HuH-7.5 (cell line): Measurements from ENCODE around the gene RPL27.
"Not testable (repeated sequence)": the region's sequence is repeated elsewhere in the genome, so short reads cannot be mapped to it uniquely, and the experiment has no call there.

ENCODE experiments used
- DNase-seq: peaks from one replicate; pipeline ENCODE4 v3.0.0; 2011; ENCODE audit warnings: low spot score

Gene RPL27

DNA sequence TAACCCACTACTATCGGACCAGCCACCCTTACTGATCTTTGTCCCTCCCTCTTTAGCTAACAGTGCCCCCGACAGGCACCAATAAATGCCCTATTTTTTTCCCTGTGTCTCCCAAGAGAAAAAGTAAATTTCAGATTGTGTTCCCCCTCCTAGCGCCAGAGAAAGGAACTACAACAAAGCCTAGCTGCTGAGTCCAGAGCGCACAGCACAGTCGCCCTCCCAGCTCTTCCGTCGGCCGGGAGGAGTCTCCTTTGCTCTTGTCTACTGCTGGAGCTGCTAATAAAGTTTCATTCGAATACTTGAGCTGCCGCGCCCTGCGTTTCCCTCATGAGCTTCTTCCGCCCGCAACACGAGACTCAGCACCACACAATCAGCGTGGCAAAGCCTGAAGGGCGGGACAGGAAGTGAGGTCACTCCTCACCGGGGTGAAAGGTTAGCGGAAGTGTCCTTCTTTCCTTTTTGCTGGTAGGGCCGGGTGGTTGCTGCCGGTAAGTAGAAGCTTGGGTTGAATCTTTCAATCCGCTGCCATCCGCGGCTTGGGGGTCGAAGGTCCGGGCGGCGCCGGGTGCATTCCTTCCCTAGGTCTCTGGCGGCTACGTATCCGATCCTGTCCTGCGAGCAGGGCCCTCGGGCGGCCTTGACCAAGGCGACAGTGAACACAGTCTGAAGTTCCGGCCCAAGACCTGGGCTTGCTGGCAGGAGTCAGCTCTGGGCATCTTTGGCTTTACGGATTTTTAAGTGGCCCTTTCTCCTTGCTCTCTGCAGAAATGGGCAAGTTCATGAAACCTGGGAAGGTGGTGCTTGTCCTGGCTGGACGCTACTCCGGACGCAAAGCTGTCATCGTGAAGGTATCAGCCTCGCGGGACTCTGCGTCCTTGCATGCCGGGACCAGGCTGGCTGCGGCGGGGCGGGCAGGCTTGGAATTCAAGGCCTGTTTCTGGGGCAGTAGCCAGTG lies at the start of gene RPL27:
TSS of gene RPL27 (plus strand) at position 436 of the 955 bp plus-strand sequence. CDS start at position 768, 332 bp downstream.
- peak; percentile 75 for DNase-seq

DNA sequence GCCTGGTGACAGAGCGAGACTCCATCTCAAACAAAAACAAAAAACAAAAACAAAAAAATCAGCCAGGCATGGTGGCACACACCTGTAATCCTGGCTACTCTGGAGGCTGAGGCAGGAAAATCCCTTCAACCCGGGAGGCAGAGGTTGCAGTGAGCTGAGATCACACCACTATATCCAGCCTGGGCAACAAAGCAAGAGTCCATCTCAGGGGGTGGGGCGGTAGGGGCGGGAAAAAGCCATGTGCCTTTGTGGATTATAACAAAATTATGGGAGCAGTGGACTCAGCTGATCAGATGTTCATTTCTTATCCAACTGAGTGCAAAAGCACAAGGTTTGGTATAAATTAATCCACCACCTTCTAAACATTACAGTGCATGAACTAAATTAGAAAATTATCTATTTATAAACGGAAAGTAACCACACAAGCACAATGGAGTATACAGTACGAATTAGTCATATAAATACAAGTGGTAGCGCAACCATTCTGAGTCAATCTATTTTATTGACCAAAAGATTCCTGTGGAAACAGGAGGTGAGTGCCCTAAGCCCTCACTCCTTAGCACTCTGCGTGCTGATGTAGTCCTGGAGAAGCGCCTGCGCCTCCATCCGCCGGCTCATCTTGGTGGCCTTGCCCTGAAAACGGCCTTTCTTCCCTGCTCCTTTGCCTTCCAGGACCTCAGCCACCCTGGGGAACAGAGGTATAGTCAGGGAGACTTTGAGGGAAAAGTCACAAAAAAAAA lies 48.0 kb upstream of the RPL27 start:
- DNase-seq = no peak

DNA sequence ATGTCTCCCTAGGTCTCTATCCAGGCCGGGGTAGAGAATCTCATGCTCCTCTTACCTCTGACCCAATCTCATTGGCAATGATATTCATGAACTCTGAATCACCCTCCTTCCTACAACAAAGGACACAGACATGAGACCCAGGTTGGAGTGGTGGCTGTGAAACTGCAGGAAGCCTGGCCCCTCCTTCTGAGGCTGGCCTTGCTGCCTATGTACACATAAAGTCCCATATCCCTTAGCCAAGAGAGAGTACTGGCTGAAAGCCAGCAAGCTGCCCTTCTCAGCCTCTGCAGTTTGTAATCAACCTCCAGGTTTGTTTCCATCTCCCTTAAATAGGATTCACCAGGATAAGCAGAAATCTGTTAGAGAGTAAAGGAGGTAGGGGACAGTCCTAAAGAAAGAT lies 44.5 kb upstream of the RPL27 start:
- no peak for DNase-seq

DNA sequence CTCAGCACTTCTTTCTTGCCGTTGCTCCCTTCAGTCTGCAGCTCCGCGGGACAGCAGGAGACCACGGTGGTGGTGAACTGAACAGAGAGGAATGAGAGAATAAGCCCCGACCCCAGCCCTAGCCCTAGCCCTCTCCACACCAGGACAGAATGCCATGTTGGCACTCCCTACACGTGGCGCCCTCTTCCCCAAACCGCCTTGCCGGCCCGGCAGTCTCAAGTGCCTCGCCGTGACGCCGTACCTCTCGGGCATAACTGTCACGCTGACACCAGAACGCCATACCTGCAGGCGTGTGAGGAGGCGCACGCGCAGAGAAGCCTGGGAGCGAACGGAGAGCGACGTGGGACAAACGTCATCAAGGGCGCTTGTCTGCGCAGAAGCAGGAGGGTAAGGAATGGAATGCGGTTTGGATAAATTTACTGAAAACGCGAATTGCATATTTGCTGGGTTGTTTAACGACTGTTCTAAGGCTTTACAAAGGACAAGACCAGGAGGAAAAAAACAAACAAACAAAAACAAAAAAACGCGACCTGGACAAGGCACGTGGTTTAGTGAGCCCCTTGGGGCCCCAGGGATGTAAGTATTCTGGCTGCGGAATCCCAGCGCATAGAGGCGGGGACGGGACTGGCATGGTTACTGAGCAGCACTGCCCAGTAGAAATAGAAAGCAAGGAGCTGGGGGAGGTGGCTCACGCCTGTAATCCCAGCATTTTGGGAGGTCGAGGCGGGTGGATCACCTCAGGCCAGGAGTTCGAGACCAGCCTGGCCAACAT lies 33.9 kb upstream of the RPL27 start, which contains the start of gene AARSD1:
TSS of gene AARSD1 (minus strand) at position 294 of the 772 bp plus-strand sequence. CDS start at position 280, 14 bp downstream.
- DNase-seq = peak; percentile 75

DNA sequence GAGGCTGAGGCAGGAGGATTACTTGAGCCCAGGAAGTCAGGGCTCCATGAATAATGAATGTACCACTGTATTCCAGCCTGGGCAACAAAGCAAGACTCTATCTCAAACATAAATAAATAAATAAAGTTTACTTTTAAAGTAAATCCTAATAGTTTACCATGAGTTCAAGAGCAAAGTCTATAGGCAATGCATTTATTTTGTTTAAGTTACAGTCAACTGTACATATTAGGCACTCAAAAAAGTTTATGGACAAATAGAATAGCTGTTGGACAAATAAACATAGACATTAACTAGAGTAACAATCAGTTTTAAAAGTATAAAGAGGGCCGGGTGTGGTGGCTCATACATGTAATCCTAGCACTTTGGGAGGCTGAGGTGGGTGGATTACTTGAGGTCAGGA lies 30.3 kb upstream of the RPL27 start:
- no peak for DNase-seq

DNA sequence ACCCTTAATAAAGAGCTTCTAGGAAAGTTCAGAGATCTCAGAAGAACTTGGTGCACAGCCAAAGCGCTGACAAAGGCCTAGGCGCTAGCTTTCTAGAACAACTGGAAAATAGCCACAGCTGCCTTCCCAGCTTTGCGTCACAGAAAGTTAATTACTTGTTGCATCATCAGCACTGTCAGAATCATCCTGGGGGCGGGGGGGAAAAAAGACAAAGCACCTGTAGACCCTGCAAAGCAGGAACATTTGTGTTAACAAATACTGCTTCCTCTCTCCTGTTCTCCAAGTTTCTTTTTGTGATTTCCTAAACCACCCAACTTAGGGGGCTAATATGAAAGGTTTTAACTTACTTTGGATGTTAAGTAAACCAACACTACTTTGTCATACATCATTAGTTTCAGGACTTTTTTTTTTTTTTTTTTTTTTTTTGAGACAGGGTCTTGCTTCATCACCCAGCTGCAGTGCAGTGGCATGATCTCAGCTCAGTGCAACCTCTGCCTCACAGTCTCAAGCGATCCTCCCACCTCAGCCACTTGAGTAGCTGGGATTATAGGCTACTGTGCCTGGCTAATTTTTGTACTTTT lies 29.1 kb upstream of the RPL27 start:
- no peak for DNase-seq

DNA sequence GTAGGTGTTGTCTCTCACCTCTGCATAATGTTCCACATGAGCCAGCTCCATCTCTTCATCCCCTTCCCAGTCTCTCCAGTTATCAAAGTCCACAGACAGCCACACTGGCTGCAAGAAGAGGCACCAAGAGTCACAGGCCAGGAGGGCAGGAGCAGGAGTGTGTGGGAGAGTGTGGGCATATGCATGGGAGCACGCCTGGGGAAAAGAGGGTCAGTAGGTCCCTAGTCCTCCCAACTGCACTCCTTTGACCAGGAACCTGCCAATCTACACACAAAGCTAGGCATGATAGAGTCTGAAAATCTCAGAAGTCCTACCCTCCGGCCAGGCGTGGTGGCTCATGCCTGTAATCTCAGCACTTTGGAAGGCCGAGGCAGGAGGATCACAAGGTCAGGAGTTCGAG lies 26.6 kb upstream of the RPL27 start:
- DNase-seq = no peak

DNA sequence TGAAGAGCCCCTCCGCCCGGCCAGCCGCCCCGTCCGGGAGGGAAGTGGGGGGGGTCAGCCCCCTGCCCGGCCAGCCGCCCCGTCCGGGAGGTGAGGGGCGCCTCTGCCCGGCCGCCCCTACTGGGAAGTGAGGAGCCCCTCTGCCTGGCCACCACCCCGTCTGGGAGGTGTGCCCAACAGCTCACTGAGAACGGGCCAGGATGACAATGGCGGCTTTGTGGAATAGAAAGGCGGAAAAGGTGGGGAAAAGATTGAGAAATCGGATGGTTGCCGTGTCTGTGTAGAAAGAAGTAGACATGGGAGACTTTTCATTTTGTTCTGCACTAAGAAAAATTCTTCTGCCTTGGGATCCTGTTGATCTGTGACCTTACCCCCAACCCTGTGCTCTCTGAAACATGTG lies 24.9 kb upstream of the RPL27 start:
- DNase-seq = not testable (repeated sequence)

DNA sequence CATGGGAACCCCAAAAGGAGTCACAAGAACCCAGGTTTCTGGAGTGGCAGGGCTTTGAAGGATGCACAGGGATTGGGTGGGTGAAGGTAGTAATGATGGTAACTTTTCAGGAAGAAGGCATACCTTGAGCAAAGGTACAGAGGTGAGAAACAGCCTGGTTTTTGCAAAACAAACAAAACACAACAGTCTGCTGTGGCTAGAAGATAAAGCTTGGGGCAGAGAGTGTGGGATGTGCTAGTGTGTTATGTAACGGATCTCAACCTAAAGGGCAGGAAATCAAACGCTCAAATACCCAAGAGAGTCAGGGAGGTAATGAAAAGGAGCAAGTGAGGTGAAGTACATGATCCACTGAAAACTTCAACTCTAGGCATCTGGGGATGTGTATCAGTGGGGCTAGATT lies 23.0 kb upstream of the RPL27 start:
- no peak for DNase-seq

DNA sequence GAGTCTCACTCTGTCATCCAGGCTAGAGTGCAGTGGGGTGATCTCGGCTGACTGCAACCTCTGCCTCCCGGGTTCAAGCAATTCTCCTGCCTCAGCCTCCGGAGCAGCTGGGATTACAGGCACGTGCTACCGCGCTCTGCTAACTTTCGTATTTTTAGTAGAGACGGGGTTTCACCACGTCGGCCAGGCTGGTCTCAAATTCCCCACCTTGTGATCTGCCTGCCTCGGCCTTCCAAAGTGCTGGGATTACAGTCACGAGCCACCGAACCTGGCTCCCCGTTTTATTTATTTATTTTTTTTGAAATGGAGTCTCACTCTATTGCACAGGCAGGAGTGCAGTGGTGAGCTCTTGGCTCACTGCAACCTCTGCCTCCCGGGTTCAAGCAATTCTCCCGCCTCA lies 22.5 kb upstream of the RPL27 start:
- not testable (repeated sequence) for DNase-seq

DNA sequence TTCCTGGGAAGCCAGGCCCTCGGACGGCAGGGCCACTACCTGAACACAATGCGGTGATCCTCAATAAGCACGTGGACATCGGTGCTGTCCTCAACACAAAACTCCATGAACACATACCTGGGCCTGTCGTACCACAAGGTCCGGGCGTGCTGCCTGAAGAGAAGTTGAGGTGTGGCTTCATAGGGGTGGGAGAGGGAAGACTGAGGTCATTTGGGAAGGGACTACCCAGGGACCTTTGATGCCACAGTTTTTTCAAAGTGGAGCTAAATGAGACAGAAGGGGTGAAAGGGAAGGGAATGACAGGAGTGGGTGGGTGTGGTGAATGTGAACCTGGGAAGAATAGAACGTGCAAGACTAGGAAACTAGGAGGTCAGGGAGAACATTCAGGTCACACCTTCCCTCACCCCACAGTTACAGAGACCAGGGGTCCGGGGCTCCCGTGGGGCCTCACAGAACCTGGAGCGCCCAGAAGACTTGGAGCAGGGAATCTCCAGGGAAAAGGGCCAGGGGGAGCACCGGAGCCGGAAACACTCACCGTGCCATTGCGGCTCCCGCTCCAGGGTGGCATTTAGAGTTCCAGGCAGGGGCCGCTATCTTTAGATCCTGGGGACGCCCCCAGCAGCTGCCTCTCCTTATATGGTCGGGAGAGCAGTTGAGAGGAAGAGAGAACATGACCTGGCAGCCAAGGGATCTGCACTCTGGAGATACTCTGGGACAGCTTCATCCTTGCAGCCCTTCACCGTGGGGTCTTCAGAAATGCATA lies 18.5 kb upstream of the RPL27 start, which contains the start of gene PTGES3L:
TSS of gene PTGES3L (minus strand) at position 570 of the 763 bp plus-strand sequence. CDS start at position 543, 27 bp downstream.
- DNase-seq = peak; percentile 65

DNA sequence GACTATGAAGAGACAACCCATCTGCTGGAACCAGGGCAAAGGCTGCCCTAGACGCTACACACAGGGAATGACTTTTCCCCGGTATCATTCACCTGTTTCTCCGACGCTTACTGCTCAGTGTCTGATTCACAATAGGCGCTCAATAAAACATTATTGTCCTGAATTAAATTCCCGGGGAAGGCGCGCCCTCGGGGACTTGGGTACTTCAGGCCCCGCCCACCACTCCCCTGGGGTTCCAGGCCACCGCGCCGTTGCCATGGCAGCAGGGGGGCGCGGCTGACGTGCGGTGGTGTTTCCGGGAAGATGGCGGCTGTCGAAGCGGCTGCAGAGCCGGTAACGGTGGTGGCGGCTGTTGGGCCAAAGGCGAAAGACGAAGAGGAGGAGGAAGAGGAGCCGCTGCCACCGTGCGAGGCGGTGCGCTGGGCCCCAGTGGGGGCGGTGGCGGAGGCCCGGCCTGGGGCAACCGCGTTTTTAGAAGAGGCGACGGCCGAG lies 17.9 kb upstream of the RPL27 start, which contains the start of gene RUNDC1:
TSS of gene RUNDC1 (plus strand) at position 292 of the 492 bp plus-strand sequence. CDS start at position 304, 12 bp downstream.
- DNase-seq = peak; percentile 83

DNA sequence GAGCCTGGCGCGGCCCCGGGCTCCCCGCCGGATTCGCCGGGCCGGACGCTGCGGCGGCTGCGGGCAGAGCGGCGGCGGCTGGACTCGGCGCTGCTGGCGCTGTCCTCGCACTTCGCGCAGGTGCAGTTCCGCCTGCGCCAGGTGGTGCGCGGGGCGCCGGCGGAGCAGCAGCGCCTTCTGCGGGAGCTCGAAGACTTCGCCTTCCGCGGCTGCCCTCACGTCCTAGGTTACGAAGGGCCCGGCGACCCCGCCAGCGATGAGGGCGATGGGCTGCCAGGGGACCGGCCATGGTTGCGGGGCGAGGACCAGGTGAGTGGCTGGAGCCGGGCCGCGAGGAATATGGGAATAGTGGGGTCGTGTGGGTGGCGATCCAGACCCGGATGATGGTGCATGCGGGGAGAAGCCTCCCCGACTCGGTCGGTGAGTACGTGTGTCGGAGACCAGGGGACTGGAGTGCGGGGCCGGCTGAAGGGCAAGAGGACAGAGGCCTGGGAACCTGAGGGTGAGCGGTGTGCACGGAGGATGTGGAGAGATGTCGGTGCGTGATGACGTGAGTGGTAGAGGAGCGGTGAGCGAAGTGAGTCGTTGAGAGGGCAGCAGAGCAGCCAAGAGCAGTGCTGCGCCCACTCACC lies 17.3 kb upstream of the RPL27 start:
- peak; percentile 43 for DNase-seq

DNA sequence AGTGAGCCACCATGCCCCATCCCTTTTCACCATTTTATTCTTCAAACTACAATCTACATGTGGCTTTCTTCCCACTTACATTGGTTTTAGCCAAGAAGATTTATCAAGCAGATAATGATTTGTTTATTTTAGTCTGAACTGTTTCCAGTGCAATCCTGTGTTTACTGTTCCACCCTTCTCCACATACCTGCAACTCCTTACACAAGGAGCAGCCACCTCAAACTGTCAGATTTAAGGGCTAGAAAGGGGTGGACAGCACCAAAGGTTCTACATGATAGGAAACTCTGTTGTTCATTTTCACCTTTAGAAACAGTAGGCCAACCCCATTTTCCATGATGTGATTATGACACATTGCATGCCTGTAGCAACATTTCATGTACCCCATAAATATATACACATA lies 16.0 kb upstream of the RPL27 start:
- no peak for DNase-seq

DNA sequence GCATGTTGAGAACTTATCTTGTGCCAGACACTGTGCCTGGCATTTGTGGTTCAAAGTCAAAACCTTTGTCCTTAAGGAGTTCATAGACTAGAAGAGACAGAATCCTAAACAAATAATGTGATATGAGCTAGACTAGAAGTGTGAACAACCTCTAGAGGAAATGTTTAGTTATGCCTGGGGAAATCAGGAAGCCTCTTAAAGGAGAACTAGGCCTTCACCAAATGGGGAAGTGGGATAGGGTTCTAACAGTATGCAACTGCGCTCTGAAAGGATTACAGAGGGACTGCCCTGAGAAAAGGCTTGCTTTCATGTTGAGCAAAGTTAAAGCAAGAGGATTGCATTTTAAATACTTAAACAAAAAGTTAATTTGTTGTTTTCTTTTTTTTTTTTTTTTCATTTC lies 13.0 kb upstream of the RPL27 start:
- no peak for DNase-seq

DNA sequence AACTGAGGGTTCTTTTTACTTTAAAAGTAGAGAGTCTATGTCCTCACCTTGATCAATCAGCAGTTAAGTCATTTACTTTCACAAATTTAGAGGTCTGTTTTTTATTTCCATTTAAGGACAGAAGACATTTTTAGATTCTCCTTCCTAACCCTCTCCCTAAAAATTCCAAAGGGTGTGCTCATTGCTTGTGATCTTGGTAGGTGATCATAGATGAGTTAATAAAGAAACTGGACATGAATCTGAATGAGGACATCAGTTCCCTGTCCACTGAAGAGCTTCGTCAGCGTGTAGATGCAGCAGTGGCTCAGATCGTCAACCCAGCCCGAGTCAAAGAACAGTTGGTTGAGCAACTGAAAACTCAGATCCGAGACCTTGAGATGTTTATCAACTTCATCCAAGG lies 9.1 kb upstream of the RPL27 start:
- no peak for DNase-seq

DNA sequence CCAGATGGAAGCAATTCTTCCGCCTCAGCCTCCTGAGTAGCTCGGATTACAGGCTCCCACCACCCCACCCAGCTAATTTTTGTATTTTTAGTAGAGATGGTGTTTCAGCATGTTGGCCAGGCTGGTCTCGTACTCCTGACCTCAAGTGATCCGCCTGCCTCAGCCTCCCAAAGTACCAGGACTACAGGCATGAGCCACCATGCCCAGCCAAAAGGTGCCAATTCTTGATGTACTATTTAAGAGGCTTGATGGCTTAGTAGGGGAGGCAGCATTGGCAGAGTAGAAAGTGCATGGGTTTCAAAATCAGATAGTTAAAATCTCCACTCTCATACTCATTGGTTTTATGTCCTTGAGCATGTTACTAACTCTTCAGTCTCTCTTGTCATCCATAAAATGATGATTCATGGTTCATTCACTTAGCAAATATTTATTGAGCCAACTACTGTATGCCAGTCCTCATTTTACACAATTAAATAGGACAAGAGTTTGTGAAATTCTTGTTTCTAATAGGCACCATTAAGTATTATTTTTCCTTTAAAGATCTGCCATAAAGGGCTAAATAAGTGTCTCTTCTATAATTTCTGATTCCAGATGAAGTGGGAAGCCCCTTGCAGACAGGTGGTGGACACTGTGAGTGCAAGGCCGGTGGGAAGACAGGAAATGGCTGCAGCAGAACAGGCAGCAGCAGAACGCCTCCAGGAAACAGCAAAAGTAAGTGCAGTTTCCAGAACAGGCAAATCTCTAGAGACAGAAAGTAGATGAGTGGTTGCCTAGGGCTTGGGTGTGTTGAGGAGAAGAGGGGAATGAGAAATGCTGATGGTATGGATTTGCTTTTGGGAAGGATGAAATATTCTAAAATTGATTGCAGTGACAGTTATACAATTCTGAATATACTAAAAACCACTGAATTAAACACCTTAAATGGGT lies 8.2 kb upstream of the RPL27 start:
- no peak for DNase-seq

DNA sequence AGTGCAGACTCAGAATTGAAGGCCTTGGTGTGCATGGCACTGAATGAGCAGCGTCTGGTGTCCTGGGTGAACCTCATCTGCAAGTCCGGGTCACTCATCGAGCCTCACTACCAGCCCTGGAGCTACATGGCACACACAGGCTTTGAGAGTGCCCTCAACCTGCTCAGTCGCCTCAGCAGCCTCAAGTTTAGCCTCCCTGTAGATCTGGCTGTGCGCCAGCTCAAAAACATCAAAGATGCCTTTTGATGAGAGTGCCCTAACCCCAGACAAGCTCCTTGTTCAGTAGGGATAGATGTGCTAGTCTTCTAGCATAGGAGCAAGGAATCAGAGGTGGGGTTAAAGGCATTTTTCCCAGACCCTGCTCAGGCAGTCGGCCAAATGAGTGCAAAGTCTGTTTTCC lies 6.7 kb upstream of the RPL27 start:
- no peak for DNase-seq

DNA sequence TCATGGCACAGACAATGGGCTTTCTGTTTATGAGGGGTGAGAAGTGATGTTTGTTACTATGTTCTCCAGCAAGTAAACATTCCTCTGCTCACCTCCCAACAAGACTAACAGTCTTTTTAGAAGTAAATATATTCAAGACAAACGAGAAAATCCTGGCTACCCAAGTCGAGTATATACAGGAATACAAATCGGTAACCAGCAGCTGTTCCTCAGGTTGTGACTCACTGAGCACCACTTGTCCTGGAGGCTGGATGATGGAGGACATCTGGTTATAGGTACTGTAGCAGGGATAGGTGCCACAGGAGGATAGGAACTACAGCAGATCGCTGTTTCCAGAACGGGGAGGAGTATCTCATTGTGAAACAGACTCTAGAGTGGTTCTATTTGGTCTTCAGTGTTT lies 5.3 kb upstream of the RPL27 start:
- no peak for DNase-seq
